Panc1 (cell line): ENCODE data around the gene COQ10A. TPM values are rescaled to one million over a fixed set of nuclear protein-coding genes. Genes with fewer than 3 reads are reported as not detected.

Source experiments
- ATAC-seq: fragments of 200-7000 bp; cut with Tn5 transposase; 2 replicates; pipeline ENCODE4 v1.9.1; 2020; ENCODE audit warnings: mild to moderate bottlenecking, moderate library complexity
- BruUV-seq: library from RNA; stranded (reverse); fragments of 400-500 nt; replicated peaks from 2 replicates; lab custom pipeline; 2021; lab: Mats Ljungman, UMichigan
- CTCF ChIA-PET: fragments of 300-600 bp; sonication (Branson Sonifier 250); formaldehyde crosslinking; loops from one replicate; lab custom pipeline; 2022; ENCODE audit warnings: antibody characterized with exemption; lab: Charles Lee
- POLR2A ChIA-PET: fragments of 300-600 bp; sonication (Branson Sonifier 250); formaldehyde crosslinking; loops from one replicate; lab custom pipeline; 2022; ENCODE audit warnings: antibody characterized with exemption; lab: Charles Lee
- DNase-seq: peaks from one replicate; pipeline ENCODE4 v3.0.0-alpha.2; 2010; ENCODE audit warnings: low read depth, low spot score
- H3K27ac ChIP-seq: 2 replicates; pipeline ENCODE4 v1.5.1; 2011; ENCODE audit warnings: mild to moderate bottlenecking, low read length, inconsistent platforms
- H3K27me3 ChIP-seq: fragments of 200-500 bp; sonication (Bioruptor generic); 2 replicates; pipeline ENCODE4 v1.6.0; 2014; ENCODE audit warnings: low read length, inconsistent platforms; ENCODE audit not compliant: control insufficient read depth, insufficient read depth
- H3K36me3 ChIP-seq: fragments of 200-500 bp; sonication (Bioruptor generic); 2 replicates; pipeline ENCODE4 v1.5.1; 2014; ENCODE audit warnings: inconsistent platforms, mild to moderate bottlenecking, low read length, moderate library complexity; ENCODE audit not compliant: control insufficient read depth, insufficient read depth
- H3K4me1 ChIP-seq: 2 replicates; pipeline ENCODE4 v1.5.1; 2011; ENCODE audit warnings: inconsistent platforms, mild to moderate bottlenecking, low read length, moderate library complexity; ENCODE audit not compliant: control insufficient read depth, insufficient read depth
- H3K4me3 ChIP-seq, 2 experiments: 2 replicates each; pipeline ENCODE4 v1.5.1; 2011 to 2012; ENCODE audit warnings: low read depth in 2 of 2, low read length in 2 of 2, mild to moderate bottlenecking in 2 of 2, inconsistent platforms in 1 of 2, moderate library complexity in 1 of 2
- H3K9me3 ChIP-seq: fragments of 200-500 bp; sonication (Bioruptor generic); 2 replicates; pipeline ENCODE4 v1.5.1; 2014; ENCODE audit warnings: low read depth, mild to moderate bottlenecking, inconsistent platforms, low read length, moderate library complexity; ENCODE audit not compliant: control insufficient read depth, insufficient read depth
- POLR2AphosphoS5 ChIP-seq: IDR thresholded peaks from 2 replicates; pipeline ENCODE4 v1.6.1; 2012; ENCODE audit warnings: mild to moderate bottlenecking, low read depth, low read length, moderate library complexity
- SIN3A ChIP-seq: IDR thresholded peaks from 2 replicates; pipeline ENCODE4 v1.6.1; 2012; ENCODE audit warnings: low read depth, mild to moderate bottlenecking, low read length, moderate library complexity, borderline replicate concordance; ENCODE audit not compliant: insufficient read depth
- TCF7L2 ChIP-seq: IDR thresholded peaks from 2 replicates; pipeline ENCODE4 v1.6.1; 2011; ENCODE audit warnings: mild to moderate bottlenecking, low read depth, low read length, inconsistent platforms
- in situ Hi-C: cut with HindIII; loops from 2 replicates; pipeline ENCODE4 v1.10.0; 2016; ENCODE audit warnings: low sequenced_read_pairs, low pct_unique_long_range_greater_than_20kb
- intact Hi-C: fragments of 100-400 bp; cut with micrococcal nuclease; formaldehyde crosslinking; loops from one replicate; pipeline ENCODE4 v1.10.0; 2022; ENCODE audit not compliant: unreplicated experiment
- total RNA-seq: library from RNA; stranded (reverse); gene quantifications from one replicate; pipeline ENCODE4 v1.2.1, GENCODE V29; 2021; ENCODE audit not compliant: unreplicated experiment
- TF ChIP-seq, protein P1 (sequence below): fragments of 450-650 bp; IDR thresholded peaks from 2 replicates; pipeline ENCODE4 v1.5.1; 2017; ENCODE audit warnings: mild to moderate bottlenecking
- TF ChIP-seq, protein P2 (sequence below), 2 experiments: IDR thresholded peaks; 2 replicates each; pipeline ENCODE4 v1.6.1; 2011 to 2012; ENCODE audit warnings: low read depth in 2 of 2, control low read depth in 1 of 2, low read length in 1 of 2, mild to moderate bottlenecking in 1 of 2, moderate library complexity in 1 of 2; ENCODE audit not compliant: insufficient read depth in 1 of 2

COQ10A gene
- total RNA-seq, 1 experiment from 2014 or later = 20.0 TPM

DNA sequence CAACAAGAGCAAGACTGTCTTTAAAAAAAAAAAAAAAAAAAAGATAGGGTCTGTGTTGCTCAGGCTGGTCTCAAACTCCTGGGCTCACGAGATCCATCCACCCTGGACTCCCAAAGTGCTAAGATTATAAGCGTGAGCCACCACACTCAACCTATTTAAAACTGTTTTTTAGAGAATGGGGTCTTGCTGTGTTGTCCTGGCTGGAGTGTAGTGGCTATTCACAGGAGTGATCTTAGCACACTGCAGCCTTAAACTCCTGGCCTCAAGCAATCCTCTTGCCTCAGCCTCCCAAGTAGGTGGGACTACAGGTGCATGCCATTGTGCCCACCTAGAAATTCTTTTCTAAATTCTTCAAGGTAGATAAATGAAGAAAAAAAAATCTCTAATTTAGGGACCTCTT, 7.6 kb downstream of the COQ10A start:
- no peak for DNase-seq
- intact Hi-C loops = no loop called here

DNA sequence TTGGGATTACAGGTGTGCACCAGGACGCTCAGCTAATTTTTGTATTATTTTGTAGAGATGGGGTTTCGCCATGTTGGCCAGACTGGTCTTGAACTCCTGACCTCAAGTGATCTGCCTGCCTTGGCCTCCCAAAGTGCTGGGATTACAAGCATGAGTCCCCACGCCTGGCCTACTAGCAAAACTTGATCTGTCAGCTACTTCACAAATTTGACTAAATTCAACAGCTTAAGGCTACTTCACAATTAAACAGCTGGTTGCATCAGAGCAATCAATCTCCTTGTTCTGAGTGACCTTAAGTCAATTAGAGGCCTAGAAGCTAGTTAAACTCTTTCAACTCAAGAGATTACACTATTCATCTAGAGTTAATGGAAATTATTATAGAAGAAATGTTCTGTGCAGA, 12.2 kb downstream of the COQ10A start:
- ATAC-seq (no peak), DNase-seq (no peak)
- in situ Hi-C loops (no loop called here), intact Hi-C loops (no loop called here)
- POLR2A ChIA-PET = no interaction called here
- no peaks in the 10 kb centered on the region for H3K9me3 ChIP-seq
- BruUV-seq = no TSS peak
- H3K27me3 ChIP-seq = no peaks in the 10 kb centered on the region
- CTCF ChIA-PET = interaction anchor here (0.6 kb wide), 1 partner anchor 13 kb away, joined by 4 read pairs; no protein-coding TSS in a partner anchor
- no peak for TF ChIP-seq TCF7L2
- TF ChIP-seq, protein P1, sequence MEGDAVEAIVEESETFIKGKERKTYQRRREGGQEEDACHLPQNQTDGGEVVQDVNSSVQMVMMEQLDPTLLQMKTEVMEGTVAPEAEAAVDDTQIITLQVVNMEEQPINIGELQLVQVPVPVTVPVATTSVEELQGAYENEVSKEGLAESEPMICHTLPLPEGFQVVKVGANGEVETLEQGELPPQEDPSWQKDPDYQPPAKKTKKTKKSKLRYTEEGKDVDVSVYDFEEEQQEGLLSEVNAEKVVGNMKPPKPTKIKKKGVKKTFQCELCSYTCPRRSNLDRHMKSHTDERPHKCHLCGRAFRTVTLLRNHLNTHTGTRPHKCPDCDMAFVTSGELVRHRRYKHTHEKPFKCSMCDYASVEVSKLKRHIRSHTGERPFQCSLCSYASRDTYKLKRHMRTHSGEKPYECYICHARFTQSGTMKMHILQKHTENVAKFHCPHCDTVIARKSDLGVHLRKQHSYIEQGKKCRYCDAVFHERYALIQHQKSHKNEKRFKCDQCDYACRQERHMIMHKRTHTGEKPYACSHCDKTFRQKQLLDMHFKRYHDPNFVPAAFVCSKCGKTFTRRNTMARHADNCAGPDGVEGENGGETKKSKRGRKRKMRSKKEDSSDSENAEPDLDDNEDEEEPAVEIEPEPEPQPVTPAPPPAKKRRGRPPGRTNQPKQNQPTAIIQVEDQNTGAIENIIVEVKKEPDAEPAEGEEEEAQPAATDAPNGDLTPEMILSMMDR = no peak
- TF ChIP-seq, protein P2, sequence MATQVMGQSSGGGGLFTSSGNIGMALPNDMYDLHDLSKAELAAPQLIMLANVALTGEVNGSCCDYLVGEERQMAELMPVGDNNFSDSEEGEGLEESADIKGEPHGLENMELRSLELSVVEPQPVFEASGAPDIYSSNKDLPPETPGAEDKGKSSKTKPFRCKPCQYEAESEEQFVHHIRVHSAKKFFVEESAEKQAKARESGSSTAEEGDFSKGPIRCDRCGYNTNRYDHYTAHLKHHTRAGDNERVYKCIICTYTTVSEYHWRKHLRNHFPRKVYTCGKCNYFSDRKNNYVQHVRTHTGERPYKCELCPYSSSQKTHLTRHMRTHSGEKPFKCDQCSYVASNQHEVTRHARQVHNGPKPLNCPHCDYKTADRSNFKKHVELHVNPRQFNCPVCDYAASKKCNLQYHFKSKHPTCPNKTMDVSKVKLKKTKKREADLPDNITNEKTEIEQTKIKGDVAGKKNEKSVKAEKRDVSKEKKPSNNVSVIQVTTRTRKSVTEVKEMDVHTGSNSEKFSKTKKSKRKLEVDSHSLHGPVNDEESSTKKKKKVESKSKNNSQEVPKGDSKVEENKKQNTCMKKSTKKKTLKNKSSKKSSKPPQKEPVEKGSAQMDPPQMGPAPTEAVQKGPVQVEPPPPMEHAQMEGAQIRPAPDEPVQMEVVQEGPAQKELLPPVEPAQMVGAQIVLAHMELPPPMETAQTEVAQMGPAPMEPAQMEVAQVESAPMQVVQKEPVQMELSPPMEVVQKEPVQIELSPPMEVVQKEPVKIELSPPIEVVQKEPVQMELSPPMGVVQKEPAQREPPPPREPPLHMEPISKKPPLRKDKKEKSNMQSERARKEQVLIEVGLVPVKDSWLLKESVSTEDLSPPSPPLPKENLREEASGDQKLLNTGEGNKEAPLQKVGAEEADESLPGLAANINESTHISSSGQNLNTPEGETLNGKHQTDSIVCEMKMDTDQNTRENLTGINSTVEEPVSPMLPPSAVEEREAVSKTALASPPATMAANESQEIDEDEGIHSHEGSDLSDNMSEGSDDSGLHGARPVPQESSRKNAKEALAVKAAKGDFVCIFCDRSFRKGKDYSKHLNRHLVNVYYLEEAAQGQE (IDR thresholded peaks at IDR 0.05; ENCODE audit: insufficient read depth in 1 of 2, low read depth in 2 of 2, low read length in 1 of 2) = no peak
- no peak for TF ChIP-seq SIN3A
- no peak for TF ChIP-seq POLR2AphosphoS5
- H3K36me3 ChIP-seq = peaks cover 18% of the 10 kb centered on the region
- H3K4me1 ChIP-seq = no peaks in the 10 kb centered on the region
- no peak overlapping the region for H3K27ac ChIP-seq
- no peak overlapping the region for H3K4me3 ChIP-seq

More for the DNA sequence above, 7.6 kb downstream of the COQ10A start:
- no TSS peak for BruUV-seq
- Histone ChIP-seq H3K27ac (no peak overlapping the region), H3K9me3 (no peaks in the 10 kb centered on the region), H3K4me3 (no peak overlapping the region), H3K4me1 (no peaks in the 10 kb centered on the region), H3K36me3 (peaks cover 13% of the 10 kb centered on the region), H3K27me3 (no peaks in the 10 kb centered on the region)
- ATAC-seq = no peak
- TF ChIP-seq TCF7L2 (no peak), SIN3A (no peak), POLR2AphosphoS5 (no peak)
- TF ChIP-seq, protein P2 (IDR thresholded peaks at IDR 0.05; ENCODE audit: insufficient read depth in 1 of 2, low read depth in 2 of 2, low read length in 1 of 2) = no peak
- TF ChIP-seq, protein P1 = no peak
- ChIA-PET POLR2A (no interaction called here), CTCF (no interaction called here)
- in situ Hi-C loops = no loop called here
